Measurements from ENCODE around the gene RND1.
"Not testable (repeated sequence)": the region's sequence is repeated elsewhere in the genome, so short reads cannot be mapped to it uniquely, and the experiment has no call there.

DNA sequence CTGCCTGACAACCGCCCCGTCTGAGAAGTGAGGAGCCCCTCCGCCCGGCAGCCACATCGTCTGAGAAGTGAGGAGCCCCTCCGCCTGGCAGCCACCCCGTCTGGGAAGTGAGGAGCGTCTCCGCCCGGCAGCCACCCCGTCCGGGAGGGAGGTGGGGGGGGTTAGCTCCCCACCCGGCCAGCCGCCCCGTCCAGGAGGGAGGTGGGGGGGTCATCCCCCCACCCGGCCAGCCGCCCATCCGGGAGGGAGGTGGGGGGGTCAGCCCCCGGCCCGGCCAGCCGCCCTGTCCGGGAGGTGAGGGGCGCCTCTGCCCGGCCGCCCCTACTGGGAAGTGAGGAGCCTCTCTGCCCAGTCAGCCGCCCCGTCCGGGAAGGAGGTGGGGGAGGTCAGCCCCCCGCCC is 23.6 kb downstream of the RND1 start:
- TF ChIP-seq, protein P1, sequence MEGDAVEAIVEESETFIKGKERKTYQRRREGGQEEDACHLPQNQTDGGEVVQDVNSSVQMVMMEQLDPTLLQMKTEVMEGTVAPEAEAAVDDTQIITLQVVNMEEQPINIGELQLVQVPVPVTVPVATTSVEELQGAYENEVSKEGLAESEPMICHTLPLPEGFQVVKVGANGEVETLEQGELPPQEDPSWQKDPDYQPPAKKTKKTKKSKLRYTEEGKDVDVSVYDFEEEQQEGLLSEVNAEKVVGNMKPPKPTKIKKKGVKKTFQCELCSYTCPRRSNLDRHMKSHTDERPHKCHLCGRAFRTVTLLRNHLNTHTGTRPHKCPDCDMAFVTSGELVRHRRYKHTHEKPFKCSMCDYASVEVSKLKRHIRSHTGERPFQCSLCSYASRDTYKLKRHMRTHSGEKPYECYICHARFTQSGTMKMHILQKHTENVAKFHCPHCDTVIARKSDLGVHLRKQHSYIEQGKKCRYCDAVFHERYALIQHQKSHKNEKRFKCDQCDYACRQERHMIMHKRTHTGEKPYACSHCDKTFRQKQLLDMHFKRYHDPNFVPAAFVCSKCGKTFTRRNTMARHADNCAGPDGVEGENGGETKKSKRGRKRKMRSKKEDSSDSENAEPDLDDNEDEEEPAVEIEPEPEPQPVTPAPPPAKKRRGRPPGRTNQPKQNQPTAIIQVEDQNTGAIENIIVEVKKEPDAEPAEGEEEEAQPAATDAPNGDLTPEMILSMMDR (conservative IDR thresholded peaks at IDR 0.05; ENCODE audit: low read depth, low read length), result not testable (repeated sequence)
- not testable (repeated sequence) for TF ChIP-seq EZH2 (IDR thresholded peaks at IDR 0.05; ENCODE audit: borderline replicate concordance, low read depth, low read length, poor library complexity, severe bottlenecking)

All from A673 (cell line).